IPS DF 6.9 (cell line): ENCODE measurements around the gene CATSPERD.
"Not testable (repeated sequence)": the region's sequence is repeated elsewhere in the genome, so short reads cannot be mapped to it uniquely, and the experiment has no call there.

ENCODE experiments used
- DNase-seq: peaks from one replicate; pipeline ENCODE4 v3.0.0-alpha.2; 2013; ENCODE audit warnings: low read depth, low spot score
- H3K27ac ChIP-seq: one replicate; pipeline ENCODE4 v1.5.1; 2013; ENCODE audit warnings: low read length, control low read depth
- H3K27me3 ChIP-seq: 2 replicates; pipeline ENCODE4 v1.6.1; 2013; ENCODE audit warnings: mild to moderate bottlenecking, low read length; ENCODE audit not compliant: control insufficient read depth, insufficient read depth
- H3K36me3 ChIP-seq: 2 replicates; pipeline ENCODE4 v1.6.1; 2013; ENCODE audit warnings: low read length; ENCODE audit not compliant: control insufficient read depth, insufficient read depth
- H3K4me1 ChIP-seq: 2 replicates; pipeline ENCODE4 v1.6.1; 2013; ENCODE audit warnings: low read length; ENCODE audit not compliant: control insufficient read depth, insufficient read depth
- H3K4me3 ChIP-seq: 2 replicates; pipeline ENCODE4 v1.5.1; 2013; ENCODE audit warnings: mild to moderate bottlenecking, low read length
- H3K9me3 ChIP-seq: 2 replicates; pipeline ENCODE4 v1.6.1; 2013; ENCODE audit warnings: low read length, inconsistent platforms; ENCODE audit not compliant: control insufficient read depth, insufficient read depth
- WGBS: extraction: QIAGEN DNeasy Blood & Tissue Kit; methylation state at CpG from one replicate; pipeline ENCODE4 v1.1.7; 2013; ENCODE audit warnings: mixed read lengths, missing lambda C conversion rate; ENCODE audit not compliant: insufficient read length, insufficient coverage; 5-methylcytosine and 5-hydroxymethylcytosine counted together

CATSPERD gene

GRCh38 chr19:5686647-5687359 is 33.6 kb upstream of the CATSPERD start:
- H3K4me1 ChIP-seq, result no peaks in the 10 kb centered on the region
- DNase-seq, result peak; percentile 85
- H3K4me3 ChIP-seq, result peak overlapping the region; percentile 63; the same call in 1 of the 2 replicates
- H3K9me3 ChIP-seq, result no peaks in the 10 kb centered on the region
- H3K27me3 ChIP-seq, result no peaks in the 10 kb centered on the region
- WGBS, result no CpG with 5 or more reads among the region's 59 CpGs
- H3K36me3 ChIP-seq, result peaks cover 1% of the 10 kb centered on the region
- H3K27ac ChIP-seq, result no peak overlapping the region

DNA sequence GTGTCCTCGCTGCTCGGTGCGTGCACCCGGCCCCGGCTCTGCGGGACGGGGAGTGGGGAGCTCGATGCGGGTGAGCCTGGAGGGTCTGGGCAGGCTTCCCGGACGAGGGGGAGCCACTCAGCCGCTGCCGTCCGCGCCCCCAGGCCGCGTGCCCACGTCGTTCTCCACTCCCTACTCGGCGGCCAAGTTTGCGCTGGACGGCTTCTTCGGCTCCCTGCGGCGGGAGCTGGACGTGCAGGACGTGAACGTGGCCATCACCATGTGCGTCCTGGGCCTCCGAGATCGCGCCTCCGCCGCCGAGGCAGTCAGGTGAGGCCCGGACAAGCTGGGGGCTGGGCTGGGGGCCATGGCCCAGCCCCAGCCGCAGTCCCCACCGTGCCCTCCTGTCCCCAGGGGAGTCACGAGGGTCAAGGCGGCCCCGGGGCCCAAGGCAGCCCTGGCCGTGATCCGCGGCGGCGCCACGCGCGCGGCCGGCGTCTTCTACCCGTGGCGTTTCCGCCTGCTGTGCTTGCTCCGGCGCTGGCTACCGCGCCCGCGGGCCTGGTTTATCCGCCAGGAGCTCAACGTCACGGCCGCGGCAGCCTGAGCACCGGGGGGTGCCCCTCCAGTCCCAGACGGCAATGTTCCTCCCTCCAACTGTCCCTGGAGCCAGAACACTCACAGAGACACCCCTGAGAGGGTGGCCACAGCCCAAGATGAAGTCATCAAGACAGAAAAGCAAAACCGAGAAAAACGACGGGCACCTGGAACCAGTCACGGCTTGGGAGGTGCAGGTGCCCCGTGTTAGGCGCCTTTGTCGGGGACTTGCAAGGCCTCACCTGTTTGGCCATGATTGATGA is 32.9 kb upstream of the CATSPERD start:
- H3K4me1 ChIP-seq, result no peaks in the 10 kb centered on the region
- H3K9me3 ChIP-seq, result no peaks in the 10 kb centered on the region
- H3K27ac ChIP-seq, result no peak overlapping the region
- no CpG with 5 or more reads among the region's 76 CpGs for WGBS
- no peak for DNase-seq
- peaks cover 9% of the 10 kb centered on the region for H3K36me3 ChIP-seq
- H3K4me3 ChIP-seq, result peak overlapping the region; percentile 3; the same call in 1 of the 2 replicates
- no peaks in the 10 kb centered on the region for H3K27me3 ChIP-seq

- peaks cover 17% of the 10 kb centered on the region for H3K36me3 ChIP-seq
- no CpG with 5 or more reads among the region's 13 CpGs for WGBS
- not testable (repeated sequence) for H3K4me3 ChIP-seq, H3K9me3 ChIP-seq, H3K4me1 ChIP-seq, DNase-seq, H3K27ac ChIP-seq, H3K27me3 ChIP-seq
Observed at GRCh38 chr19:5688262-5688881, 32.1 kb upstream of the CATSPERD start.

DNA sequence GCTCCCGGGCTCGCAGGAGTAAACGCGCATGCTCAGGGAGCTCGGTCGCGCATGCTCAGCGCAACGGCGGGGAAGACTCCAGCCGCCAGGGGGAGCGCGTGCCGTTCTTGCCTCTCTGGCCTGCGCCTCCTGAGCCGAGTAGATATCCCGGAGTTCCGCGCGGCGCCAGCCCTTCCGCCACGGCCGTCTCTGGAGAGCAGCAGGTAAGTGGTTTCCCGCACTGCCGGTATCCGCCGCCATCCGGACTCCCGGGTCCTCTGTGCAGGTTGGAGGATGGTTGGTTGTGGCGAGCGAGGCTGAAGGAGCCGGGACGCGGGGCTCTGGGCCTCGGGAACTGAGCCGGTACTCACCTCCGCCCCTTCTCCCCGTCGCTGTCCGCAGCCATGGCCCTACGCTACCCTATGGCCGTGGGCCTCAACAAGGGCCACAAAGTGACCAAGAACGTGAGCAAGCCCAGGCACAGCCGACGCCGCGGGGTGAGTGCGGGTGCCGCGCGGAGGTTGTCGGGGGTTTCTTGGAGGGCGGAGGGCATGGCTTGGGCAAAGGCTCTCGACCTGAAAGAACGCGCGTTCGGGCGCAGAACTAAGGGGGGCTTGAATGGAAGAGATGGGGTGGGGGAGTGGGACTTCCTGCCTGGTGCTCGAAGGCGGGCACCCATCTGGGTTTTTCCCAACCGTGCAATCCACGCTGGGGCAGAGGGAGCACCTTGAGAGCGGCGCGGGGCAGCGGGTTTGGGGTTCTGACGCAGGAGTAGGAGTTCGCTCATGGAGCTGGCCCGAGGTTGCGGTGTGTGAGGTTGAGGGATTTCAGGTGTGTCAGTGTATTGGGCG is 30.1 kb upstream of the CATSPERD start, which contains the start of gene RPL36:
RPL36 (plus strand) TSS at position 171 of the 830 bp plus-strand sequence; CDS start at position 384, 213 bp downstream.
- no CpG with 5 or more reads among the region's 73 CpGs for WGBS
- H3K27ac ChIP-seq, result no peak within 1 kb of the TSS
- peak within 1 kb of the TSS; percentile 93 for H3K4me3 ChIP-seq
- H3K9me3 ChIP-seq, result no peaks in the 10 kb centered on the region
- H3K4me1 ChIP-seq, result no peaks in the 10 kb centered on the region
- no peaks in the 10 kb centered on the region for H3K27me3 ChIP-seq
- peaks cover 32% of the 10 kb centered on the region for H3K36me3 ChIP-seq
- peak; percentile 95 for DNase-seq

- peaks cover 39% of the 10 kb centered on the region for H3K36me3 ChIP-seq
- H3K4me3 ChIP-seq, result peak overlapping the region; percentile 93
- no CpG with 5 or more reads among the region's 54 CpGs for WGBS
- DNase-seq, result no peak
- H3K4me1 ChIP-seq, result no peaks in the 10 kb centered on the region; the same call in 1 of the 2 replicates
- H3K27ac ChIP-seq, result no peak overlapping the region
- H3K9me3 ChIP-seq, result no peaks in the 10 kb centered on the region
- H3K27me3 ChIP-seq, result no peaks in the 10 kb centered on the region
Observed at GRCh38 chr19:5690955-5691821, 29.2 kb upstream of the CATSPERD start.

- H3K27me3 ChIP-seq, result no peaks in the 10 kb centered on the region
- no CpG with 5 or more reads among the region's 42 CpGs for WGBS
- H3K36me3 ChIP-seq, result peaks cover 48% of the 10 kb centered on the region
- H3K4me3 ChIP-seq, result no peak overlapping the region; the same call in 1 of the 2 replicates
- no peak for DNase-seq
- H3K27ac ChIP-seq, result no peak overlapping the region
- no peaks in the 10 kb centered on the region for H3K9me3 ChIP-seq
- no peaks in the 10 kb centered on the region; the same call in 1 of the 2 replicates for H3K4me1 ChIP-seq
Observed at GRCh38 chr19:5691822-5692722, 28.4 kb upstream of the CATSPERD start.

DNA sequence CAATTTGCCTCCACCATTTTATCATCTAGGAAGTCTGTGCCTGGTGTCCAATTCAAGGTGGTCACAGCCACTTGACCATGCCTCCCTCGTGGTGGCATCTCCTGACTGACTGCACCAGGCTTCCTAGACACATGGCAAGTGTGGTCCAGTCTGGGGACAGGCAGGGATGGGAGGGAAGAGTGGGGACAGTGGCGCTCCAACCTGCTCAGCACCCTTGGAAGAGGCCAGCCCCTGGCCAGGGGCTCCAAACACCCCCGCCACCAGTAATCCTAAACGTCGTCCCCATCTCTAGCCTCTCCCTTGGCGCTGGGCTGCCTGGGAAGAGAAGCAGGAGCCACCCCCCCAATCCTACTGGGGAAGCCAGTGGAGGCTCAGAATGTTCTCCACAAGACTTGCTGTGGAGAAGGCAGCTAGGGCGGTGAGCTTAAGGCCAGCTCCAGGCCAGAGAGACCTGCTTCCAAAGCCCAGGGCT is 27.7 kb upstream of the CATSPERD start:
- WGBS, result no CpG with 5 or more reads among the region's 7 CpGs
- peaks cover 49% of the 10 kb centered on the region for H3K36me3 ChIP-seq
- H3K27ac ChIP-seq, result no peak overlapping the region
- no peak overlapping the region for H3K4me3 ChIP-seq
- no peaks in the 10 kb centered on the region; the same call in 1 of the 2 replicates for H3K4me1 ChIP-seq
- no peaks in the 10 kb centered on the region for H3K27me3 ChIP-seq
- no peak for DNase-seq
- no peaks in the 10 kb centered on the region for H3K9me3 ChIP-seq

GRCh38 chr19:5693195-5694166 is 27.0 kb upstream of the CATSPERD start:
- Histone ChIP-seq H3K27ac (no peak overlapping the region), H3K36me3 (peaks cover 49% of the 10 kb centered on the region), H3K4me1 (no peaks in the 10 kb centered on the region; the same call in 1 of the 2 replicates), H3K9me3 (no peaks in the 10 kb centered on the region), H3K27me3 (no peaks in the 10 kb centered on the region), H3K4me3 (no peak overlapping the region)
- no peak for DNase-seq
- no CpG with 5 or more reads among the region's 39 CpGs for WGBS
